ENCODE data around the gene CLDN10.

- TF ChIP-seq CEBPB (IDR thresholded peaks at IDR 0.05) (no peak), TAF1 (IDR thresholded peaks at IDR 0.05; ENCODE audit: low read depth) (no peak), EP300 (IDR thresholded peaks at IDR 0.05; ENCODE audit: borderline replicate concordance) (no peak), RAD21 (IDR thresholded peaks at IDR 0.05; ENCODE audit: low read depth) (no peak), EGR1 (IDR thresholded peaks at IDR 0.05) (no peak), REST (IDR thresholded peaks at IDR 0.05; ENCODE audit: low read depth) (no peak), CREB1 (IDR thresholded peaks at IDR 0.05; ENCODE audit: low read depth) (no peak)
Measured at GRCh38 chr13:95579303-95579702, 26.8 kb downstream of the CLDN10 start.

Measured in Ishikawa (cell line).